HL-60 (cell line): Measurements from ENCODE around the gene TRPV3.

ENCODE experiments used
- DNase-seq, 2 experiments: peaks; one replicate each; pipeline ENCODE4 v3.0.0-alpha.2; 2010 to 2020; ENCODE audit warnings: low read depth in 1 of 2, low spot score in 1 of 2
- H3K27ac ChIP-seq: fragments of 250-450 bp; sonication (Bioruptor Pico); replicated peaks from 2 replicates; pipeline ENCODE4 v1.5.1; 2020; ENCODE audit warnings: mild to moderate bottlenecking, moderate library complexity
- H3K27me3 ChIP-seq: fragments of 250-450 bp; sonication (Bioruptor Pico); 2 replicates; pipeline ENCODE4 v1.5.1; 2021; ENCODE audit warnings: mild to moderate bottlenecking, moderate library complexity; ENCODE audit not compliant: insufficient read depth, poor library complexity, severe bottlenecking
- H3K4me3 ChIP-seq: replicated peaks from 2 replicates; pipeline ENCODE4 v1.5.1; 2011; ENCODE audit warnings: mild to moderate bottlenecking, control low read depth, low read length; ENCODE audit not compliant: insufficient read depth
- CTCF ChIP-seq: IDR thresholded peaks from one replicate; pipeline ENCODE4 v1.5.1; 2011; ENCODE audit warnings: low read length, control low read depth, inconsistent platforms; ENCODE audit not compliant: insufficient read depth
- GABPA ChIP-seq: IDR thresholded peaks from 2 replicates; pipeline ENCODE4 v1.6.1; 2012; ENCODE audit warnings: low read depth
- POLR2AphosphoS5 ChIP-seq: IDR thresholded peaks from 2 replicates; pipeline ENCODE4 v1.6.1; 2012; ENCODE audit warnings: low read depth
- REST ChIP-seq: IDR thresholded peaks from 2 replicates; pipeline ENCODE4 v1.6.1; 2012; ENCODE audit warnings: low read depth; ENCODE audit not compliant: insufficient replicate concordance
- SPI1 ChIP-seq: IDR thresholded peaks from 2 replicates; pipeline ENCODE4 v1.6.1; 2012; ENCODE audit warnings: low read depth, mild to moderate bottlenecking, borderline replicate concordance

Gene TRPV3

DNA sequence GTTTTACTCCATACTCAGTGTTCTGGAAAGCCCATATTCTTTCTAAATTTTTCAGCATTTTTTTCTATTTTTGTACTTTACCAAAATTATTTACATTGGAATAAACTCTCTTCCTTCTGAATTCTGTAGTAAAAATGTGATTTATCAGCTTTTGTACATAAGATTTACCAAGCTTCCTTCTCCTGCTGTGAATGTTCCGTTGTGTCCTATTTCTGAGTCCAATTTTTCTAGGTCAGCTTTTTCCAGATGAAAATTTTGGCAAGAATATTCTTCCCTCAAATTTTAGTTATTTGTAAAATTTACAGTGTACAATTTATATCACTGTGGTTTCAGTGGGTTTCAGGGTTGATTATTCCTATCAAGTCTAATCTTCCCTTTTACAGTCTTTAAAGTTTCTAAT lies 54.3 kb downstream of the TRPV3 start:
- Histone ChIP-seq H3K27ac (no peak overlapping the region), H3K4me3 (no peak overlapping the region), H3K27me3 (no peaks in the 10 kb centered on the region)
- no peak for DNase-seq
- no peak for TF ChIP-seq REST
- no peak for TF ChIP-seq CTCF
- TF ChIP-seq POLR2AphosphoS5 = no peak
- no peak for TF ChIP-seq SPI1
- no peak for TF ChIP-seq GABPA

DNA sequence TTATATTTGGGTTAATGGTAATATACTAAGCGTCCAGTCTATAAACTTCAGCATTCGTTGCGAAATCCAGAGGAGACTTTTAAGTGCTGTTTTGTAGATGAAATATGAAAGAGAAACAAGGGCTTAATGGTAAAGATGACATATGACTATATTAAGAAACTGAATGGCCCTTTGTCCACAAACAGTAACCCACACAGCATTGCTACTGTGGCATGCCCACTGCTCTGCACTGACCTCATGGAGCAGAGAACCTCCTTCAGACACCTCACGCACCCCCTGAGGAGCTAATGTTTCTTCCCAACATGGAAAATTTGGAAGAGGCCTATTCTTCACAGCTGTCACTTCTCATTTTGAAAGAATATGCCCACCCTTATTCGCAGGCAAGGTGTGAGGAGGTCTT lies 55.1 kb downstream of the TRPV3 start:
- TF ChIP-seq GABPA (no peak), POLR2AphosphoS5 (no peak), CTCF (no peak), REST (no peak), SPI1 (no peak)
- H3K27ac ChIP-seq = no peak overlapping the region
- H3K27me3 ChIP-seq = no peaks in the 10 kb centered on the region
- DNase-seq = no peak
- H3K4me3 ChIP-seq = no peak overlapping the region

DNA sequence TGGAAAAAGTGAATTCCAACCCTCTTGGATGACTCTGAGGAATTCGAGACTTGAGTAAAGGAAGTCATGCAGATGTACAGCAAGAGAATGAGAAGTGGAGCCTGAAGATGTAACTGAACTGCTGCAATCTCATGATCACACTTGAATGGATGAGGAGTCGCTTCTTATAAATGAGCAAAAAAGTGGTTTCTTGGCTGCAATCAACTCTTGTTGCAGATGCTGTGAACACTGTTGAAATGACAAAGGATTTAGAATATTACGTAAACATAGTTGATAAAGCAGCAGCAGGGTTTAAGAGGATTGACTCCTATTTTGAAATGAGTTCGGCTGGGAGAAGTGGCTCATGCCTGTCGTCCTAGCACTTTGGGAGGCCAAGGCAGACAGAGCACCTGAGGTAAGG lies 56.3 kb downstream of the TRPV3 start:
- no peak overlapping the region for H3K4me3 ChIP-seq
- DNase-seq = no peak
- TF ChIP-seq GABPA (no peak), POLR2AphosphoS5 (no peak), SPI1 (no peak), REST (no peak), CTCF (no peak)
- H3K27me3 ChIP-seq = no peaks in the 10 kb centered on the region
- H3K27ac ChIP-seq = no peak overlapping the region
